ENCODE data around the gene B9D2. TPM values are rescaled to one million over a fixed set of nuclear protein-coding genes. Genes with fewer than 3 reads are reported as not detected.

The B9D2 gene
- total RNA-seq, 1 experiment from 2014 or later: 10.8 TPM

DNA sequence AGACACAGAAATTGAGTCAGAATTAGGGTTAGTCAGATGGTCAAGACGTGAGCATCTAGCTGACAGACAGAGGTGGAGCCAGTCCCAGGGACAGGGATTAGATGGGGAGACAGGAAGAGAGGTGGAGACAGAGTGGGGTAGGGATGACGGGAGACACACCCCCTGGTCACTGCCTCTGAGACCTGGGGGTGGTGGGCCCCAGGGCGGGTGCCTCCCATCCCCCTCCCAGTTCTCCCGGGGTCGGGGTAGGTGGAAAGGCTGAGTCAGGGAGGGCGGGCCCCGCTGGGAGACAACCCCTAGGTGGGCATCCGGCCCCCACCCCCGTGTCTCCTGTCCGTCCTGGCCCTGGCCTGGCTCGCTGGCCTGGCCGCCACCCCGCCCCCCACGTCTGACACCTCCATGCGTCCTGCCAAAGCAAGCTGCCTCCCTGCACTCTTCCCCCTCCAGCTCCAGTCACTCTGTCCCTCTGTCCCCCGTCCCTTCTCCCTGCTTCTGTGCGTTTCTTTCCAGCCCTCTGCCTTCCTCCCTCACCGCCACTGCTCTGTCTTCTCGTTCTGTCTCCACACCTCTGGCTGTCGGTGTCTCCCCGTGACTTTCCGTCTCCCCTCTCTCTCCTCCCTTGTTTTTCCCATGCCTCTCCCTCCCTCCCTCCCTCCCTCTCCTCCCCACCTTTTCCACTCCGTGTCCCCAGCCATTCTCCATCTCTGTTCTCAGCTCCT lies 38.9 kb downstream of the B9D2 start:
- DNase-seq: peak in 1 of 2 experiments; percentile 84
- H3K9me2 ChIP-seq (ENCODE audit: insufficient read depth): no peaks in the 10 kb centered on the region
- ChIA-PET POLR2A (ENCODE audit: unreplicated experiment) (interaction anchor here (0.5 to 0.6 kb wide), 3 partner anchors 11 to 28 kb away, joined by 3 to 23 read pairs (median 11); partner anchors contain the start of genes CCDC97 and TGFB1), CTCF (interaction anchor here (0.6 kb wide), 1 partner anchor 121 kb away, joined by 10 read pairs; no protein-coding TSS in a partner anchor)
- intact Hi-C loops (cut with micrococcal nuclease; ENCODE audit: unreplicated experiment): loop anchor here (10.0 kb wide), 1 partner anchor 250 kb away; the partner anchor contains the start of gene CEACAM21
- TF ChIP-seq CTCF (conservative IDR thresholded peaks at IDR 0.05): no peak
- TF ChIP-seq EZH2 (IDR thresholded peaks at IDR 0.05; ENCODE audit: low read depth): no peak
- H3K79me2 ChIP-seq (ENCODE audit: low read depth): no peaks in the 10 kb centered on the region
- no peak overlapping the region for H3K4me2 ChIP-seq
- H3K36me3 ChIP-seq (ENCODE audit: low read depth): no peaks in the 10 kb centered on the region
- H3K27me3 ChIP-seq (ENCODE audit: insufficient read depth, low read depth): no peaks in the 10 kb centered on the region
- peaks cover 31% of the 10 kb centered on the region for H3F3A ChIP-seq (ENCODE audit: insufficient read depth, low read depth)
- H2AFZ ChIP-seq: no peak overlapping the region
- H3K4me3 ChIP-seq: no peak overlapping the region
- no peaks in the 10 kb centered on the region for H3K9me3 ChIP-seq (ENCODE audit: insufficient read depth, low read depth)
- BruUV-seq (replicated peaks): no TSS peak
- peak overlapping the region; percentile 41 for H3K27ac ChIP-seq
- H4K20me1 ChIP-seq (ENCODE audit: insufficient read depth): 0 out of 2 replicates have a peak, but pooled peaks cover 3% of the 10 kb centered on the region
- H3K4me1 ChIP-seq (replicated peaks; ENCODE audit: insufficient read depth): peaks cover 16% of the 10 kb centered on the region

GRCh38 chr19:41324231-41324702 lies 39.7 kb downstream of the B9D2 start:
- Histone ChIP-seq H3F3A (ENCODE audit: insufficient read depth, low read depth) (peaks cover 31% of the 10 kb centered on the region), H3K9me2 (ENCODE audit: insufficient read depth) (no peaks in the 10 kb centered on the region), H3K4me3 (no peak overlapping the region), H3K9me3 (ENCODE audit: insufficient read depth, low read depth) (no peaks in the 10 kb centered on the region), H3K36me3 (ENCODE audit: low read depth) (no peaks in the 10 kb centered on the region), H3K4me2 (no peak overlapping the region), H3K27me3 (ENCODE audit: insufficient read depth, low read depth) (no peaks in the 10 kb centered on the region), H4K20me1 (ENCODE audit: insufficient read depth) (0 out of 2 replicates have a peak, but pooled peaks cover 3% of the 10 kb centered on the region), H3K27ac (peak overlapping the region; percentile 41), H3K4me1 (replicated peaks; ENCODE audit: insufficient read depth) (peaks cover 16% of the 10 kb centered on the region), H3K79me2 (ENCODE audit: low read depth) (no peaks in the 10 kb centered on the region), H2AFZ (no peak overlapping the region)
- no peak for DNase-seq
- ChIA-PET CTCF (no interaction called here), POLR2A (ENCODE audit: unreplicated experiment) (interaction anchor here (0.5 to 0.6 kb wide), 2 partner anchors 12 to 29 kb away, joined by 3 to 11 read pairs; partner anchors contain the start of gene TGFB1)
- intact Hi-C loops (cut with micrococcal nuclease; ENCODE audit: unreplicated experiment): loop anchor here (10.0 kb wide), 1 partner anchor 251 kb away; the partner anchor contains the start of gene CEACAM21
- BruUV-seq (replicated peaks): TSS peak; percentile 16
- TF ChIP-seq CTCF (conservative IDR thresholded peaks at IDR 0.05) (no peak), EZH2 (IDR thresholded peaks at IDR 0.05; ENCODE audit: low read depth) (no peak)

- Histone ChIP-seq H3K4me3 (no peak overlapping the region), H3K4me1 (replicated peaks; ENCODE audit: insufficient read depth) (peaks cover 16% of the 10 kb centered on the region), H3K79me2 (ENCODE audit: low read depth) (no peaks in the 10 kb centered on the region), H3K27me3 (ENCODE audit: insufficient read depth, low read depth) (no peaks in the 10 kb centered on the region), H3K27ac (peak overlapping the region; percentile 41), H3K9me2 (ENCODE audit: insufficient read depth) (no peaks in the 10 kb centered on the region), H2AFZ (no peak overlapping the region), H4K20me1 (ENCODE audit: insufficient read depth) (peaks cover 3% of the 10 kb centered on the region; the same call in 1 of the 2 replicates), H3F3A (ENCODE audit: insufficient read depth, low read depth) (peaks cover 28% of the 10 kb centered on the region), H3K4me2 (peak overlapping the region; percentile 42; the same call in 1 of the 2 replicates), H3K36me3 (ENCODE audit: low read depth) (no peaks in the 10 kb centered on the region), H3K9me3 (ENCODE audit: insufficient read depth, low read depth) (no peaks in the 10 kb centered on the region)
- POLR2A ChIA-PET (ENCODE audit: unreplicated experiment): interaction anchor here (0.6 kb wide), 1 partner anchor 536 kb away, joined by 3 read pairs; no protein-coding TSS in a partner anchor
- DNase-seq: peak in 1 of 2 experiments; percentile 85
- BruUV-seq (replicated peaks): no TSS peak
- intact Hi-C loops (cut with micrococcal nuclease; ENCODE audit: unreplicated experiment): loop anchor here (10.0 kb wide), 1 partner anchor 251 kb away; the partner anchor contains the start of gene CEACAM21
- TF ChIP-seq EZH2 (IDR thresholded peaks at IDR 0.05; ENCODE audit: low read depth) (no peak), CTCF (conservative IDR thresholded peaks at IDR 0.05) (no peak)
- CTCF ChIA-PET: interaction anchor here (0.5 kb wide), 1 partner anchor 279 kb away, joined by 6 read pairs; no protein-coding TSS in a partner anchor
Observed at GRCh38 chr19:41323430-41324125, 40.4 kb downstream of the B9D2 start.
